HUDEP-2 (cell line): ENCODE measurements around the gene ARHGAP35.
"Not testable (repeated sequence)": the region's sequence is repeated elsewhere in the genome, so short reads cannot be mapped to it uniquely, and the experiment has no call there.

Experiments
- DNase-seq, 76 experiments: peaks; one replicate each; lab custom pipeline; 2025; ENCODE audit not compliant: unreplicated experiment in 76 of 76; lab: John Stamatoyannopoulos, UW

The ARHGAP35 gene

DNA sequence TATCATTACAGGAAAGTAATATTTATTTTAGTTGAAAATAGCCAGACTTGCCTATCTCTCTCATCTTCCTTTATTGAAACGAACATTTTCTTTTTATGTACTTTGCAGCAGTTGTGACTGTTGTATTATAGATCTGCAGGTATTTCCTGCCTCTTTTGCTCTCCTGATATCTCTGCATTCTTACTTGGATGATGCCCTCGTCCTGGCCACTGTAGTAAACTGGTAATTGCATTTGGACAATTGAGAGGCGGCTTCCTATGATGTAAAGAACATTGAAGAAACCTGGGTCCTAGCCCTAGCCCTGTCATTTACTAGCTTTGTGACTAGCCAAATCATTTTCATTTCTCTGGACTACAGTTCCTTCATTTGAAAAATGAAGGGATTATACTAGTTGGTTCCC, 6.4 kb downstream of the ARHGAP35 start:
- no peak for DNase-seq

DNA sequence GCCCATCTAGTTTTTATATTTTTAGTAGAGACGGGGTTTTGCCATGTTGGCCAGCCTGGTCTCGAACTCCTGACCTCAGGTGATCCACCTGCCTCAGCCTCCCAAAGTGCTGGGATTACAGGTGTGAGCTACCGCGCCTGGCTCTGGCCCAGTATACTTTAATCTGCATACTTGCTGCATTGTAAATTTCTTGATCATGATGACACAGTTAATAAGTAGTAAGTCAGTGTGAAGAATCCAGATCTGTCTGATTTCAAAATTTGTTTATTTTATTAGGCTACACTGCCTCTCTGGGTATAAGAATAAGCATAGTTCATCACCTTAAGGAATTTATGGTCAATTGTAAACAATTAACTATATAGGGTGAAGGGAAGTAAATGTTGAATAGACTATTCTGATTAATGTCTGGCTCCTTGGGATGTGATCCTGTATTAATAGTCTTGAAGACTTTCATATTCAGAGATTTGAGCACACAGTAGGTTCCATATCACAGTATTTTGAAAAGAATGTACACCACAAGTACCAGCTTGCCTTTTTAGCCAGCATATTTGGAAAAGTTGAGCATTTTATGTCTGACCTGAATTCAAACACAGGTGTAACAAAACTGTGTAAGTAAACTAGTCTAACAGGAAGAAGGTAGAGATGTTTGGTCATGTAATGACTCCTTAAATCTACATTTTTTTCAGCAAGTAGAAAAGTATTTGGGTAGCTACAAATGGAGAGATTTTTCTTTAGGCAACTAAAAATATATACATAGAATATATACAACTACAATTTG, 7.4 kb downstream of the ARHGAP35 start:
- no peak for DNase-seq

DNA sequence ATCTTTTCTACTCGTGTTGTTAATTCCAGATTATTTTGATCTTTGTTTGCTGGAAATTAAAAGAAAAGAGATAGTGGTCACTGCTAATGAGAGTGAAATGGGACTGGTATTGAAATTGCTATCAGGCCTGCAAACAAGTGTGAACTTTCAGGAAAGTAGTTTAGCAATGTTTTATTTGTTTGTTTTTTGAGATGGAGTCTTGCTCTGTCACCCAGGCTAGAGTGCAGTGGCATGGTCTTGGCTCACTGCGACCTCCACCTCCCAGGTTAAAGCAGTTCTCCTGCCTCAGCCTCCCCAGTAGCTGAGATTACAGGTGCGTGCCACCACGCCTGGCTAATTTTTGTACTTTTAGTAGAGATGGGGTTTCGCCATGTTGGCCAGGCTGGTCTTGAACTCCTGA, 10.4 kb downstream of the ARHGAP35 start:
- not testable (repeated sequence) for DNase-seq

DNA sequence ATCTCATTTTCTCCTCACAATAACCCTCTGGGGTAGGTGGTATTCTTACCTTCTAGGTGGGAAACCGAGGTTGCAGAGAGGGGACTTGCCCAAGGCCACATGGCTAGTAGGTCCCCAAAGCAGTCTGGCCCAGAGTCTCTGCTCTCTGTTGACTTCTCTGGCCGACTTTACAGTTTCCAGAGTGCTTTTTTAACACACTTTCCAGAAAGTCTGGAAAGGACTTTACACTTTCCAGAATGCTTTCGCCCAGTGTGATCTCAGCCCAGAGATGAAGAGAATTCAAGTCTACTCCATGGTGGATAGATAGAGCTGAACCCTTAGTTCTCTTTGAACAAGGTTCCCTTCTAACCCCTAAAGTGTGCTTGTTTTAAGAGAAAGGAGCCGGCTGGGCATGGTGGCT, 12.2 kb downstream of the ARHGAP35 start:
- DNase-seq = no peak

DNA sequence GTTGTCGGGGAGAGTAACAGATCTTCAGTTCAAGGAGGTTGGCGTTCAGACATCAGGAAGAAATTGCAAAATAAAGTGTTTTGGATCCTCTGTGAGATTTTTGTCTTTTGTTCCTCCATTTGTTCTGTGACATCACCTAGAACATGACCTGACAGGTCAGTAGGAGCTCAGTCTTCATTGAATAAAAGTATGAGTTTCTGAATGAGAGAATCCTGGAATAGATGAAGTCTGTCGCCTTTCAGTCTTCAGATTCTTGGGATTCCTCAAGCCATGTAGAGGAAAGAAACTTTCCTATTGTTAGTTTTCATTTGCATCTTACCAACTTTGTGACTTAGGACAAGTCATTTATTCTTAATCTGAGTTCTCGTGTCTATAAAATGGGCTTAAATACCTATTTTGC, 14.4 kb downstream of the ARHGAP35 start:
- no peak for DNase-seq

DNA sequence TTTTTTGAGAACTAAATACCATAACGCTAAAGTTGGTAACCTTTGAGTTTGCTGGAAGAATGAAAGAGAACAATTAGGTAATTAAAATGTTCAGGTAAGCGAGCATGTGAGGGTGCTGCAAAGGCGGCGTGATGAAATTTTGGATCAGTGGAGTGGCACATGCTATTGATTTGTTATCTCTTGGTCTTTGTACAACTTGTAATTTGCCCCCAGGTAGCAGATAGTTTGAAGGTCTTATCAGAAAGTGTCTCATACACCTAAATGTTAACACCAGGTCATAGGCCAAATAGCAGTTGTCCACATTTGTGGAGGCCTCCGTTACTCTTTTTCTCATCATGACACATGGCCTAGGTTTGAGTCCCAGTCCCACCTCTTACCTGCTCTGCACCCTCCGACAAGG, 14.9 kb downstream of the ARHGAP35 start:
- no peak for DNase-seq

DNA sequence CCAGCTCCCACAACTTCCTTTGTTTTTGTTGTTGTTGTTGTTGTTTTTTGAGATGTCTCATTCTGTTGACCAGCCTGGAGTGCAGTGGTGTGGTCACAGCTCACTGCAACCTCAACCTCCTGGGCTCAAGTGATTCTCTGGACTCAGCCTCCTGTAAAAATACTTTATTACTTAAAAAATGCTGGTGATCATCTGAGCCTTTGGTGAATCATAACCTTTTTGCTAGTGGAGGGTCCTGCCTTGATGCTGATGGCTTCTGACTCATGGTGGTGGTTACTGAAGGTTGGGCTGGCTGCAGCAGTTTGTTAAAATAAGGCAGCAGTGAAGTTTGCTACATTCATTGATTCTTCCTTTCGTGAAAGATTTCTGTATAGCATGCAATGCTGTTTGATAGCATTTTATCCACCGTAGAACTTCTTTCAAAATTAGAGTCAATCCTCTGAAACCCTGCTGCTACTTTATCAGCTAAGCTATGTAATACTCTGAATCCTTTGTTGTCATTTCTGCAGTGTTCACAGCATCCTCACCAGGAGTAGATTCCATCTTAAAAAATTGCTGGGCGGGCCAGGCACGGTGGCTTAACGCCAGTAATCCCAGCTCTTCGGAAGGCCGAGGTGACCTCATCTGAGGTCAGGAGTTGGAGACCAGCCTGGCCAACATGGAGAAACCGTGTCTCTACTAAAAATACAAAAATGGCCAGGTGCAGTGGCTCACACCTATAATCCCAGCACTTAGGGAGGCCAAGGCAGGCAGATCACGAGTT, 18.0 kb downstream of the ARHGAP35 start:
- DNase-seq = no peak

DNA sequence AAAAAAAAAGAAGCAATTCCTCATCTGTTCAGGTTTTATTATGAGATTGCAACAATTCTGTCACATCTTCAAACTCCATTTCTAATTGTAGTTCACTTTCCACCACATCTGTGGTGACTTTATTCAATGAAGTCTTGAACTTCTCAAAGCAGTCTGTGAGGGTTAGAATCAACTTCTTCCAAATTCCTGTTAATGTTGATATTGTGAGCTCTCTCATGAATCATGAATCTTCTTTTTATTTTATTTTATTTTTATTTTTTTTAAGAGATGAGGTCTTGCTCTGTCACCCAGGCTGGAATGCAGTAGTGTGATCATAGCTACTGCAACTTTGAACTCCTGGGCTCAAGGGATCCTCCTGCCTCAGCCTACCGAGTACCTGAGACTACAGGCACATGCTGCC, 19.6 kb downstream of the ARHGAP35 start:
- DNase-seq = no peak

DNA sequence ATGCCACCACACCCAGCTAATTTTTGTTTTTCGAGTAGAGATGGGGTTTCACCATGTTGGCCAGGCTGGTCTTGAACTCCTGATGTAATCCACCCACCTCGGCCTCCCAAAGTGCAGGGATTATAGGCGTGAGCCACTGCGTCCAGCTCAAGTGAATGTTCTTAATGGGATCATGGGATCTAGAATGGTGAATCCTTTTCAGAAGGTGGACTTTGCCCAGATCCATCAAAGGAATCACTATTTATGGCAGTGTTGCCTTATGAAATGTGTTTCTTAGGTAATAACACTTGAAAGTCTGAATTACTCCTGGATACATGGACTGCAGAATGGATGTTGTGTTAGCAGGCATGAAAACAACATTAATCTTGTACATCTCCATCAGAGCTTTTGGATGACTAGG, 20.3 kb downstream of the ARHGAP35 start:
- DNase-seq = no peak

DNA sequence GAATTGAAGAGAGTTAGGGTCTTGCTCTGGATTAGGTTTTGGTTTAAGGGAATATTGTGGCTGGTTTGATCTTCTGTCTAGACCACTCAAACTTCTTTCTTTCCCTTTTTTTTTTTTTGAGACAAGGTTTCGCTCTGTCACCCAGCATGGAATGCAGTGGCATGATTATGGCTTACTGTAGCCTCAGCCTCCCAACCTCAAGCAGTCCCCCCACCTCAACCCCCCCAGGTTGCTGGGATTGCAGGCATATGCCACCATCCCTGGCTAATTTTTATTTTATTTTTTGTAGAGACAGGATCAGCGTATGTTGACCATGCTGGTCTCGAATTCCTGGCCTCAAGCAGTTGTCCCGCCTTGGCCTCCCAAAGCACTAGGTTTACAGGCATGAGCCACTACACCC, 21.2 kb downstream of the ARHGAP35 start:
- DNase-seq = no peak

DNA sequence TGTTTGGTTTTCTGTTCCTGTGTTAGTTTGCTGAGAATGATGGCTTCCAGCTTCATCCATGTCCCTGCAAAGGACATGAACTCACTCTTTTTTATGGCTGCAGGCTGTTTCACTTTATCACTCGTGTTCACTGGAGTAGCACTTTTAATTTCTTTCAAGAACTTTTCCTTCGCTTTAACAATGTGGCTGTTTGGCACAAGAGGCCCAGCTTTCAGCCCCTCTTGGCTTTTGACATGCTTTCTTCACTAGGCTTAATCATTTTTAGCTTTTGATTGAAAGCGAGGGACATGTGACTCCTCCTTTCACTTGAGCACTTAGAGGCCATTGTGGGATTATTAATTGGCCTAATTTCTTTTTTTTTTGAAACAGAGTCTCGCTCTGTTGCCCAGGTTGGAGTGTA, 22.0 kb downstream of the ARHGAP35 start:
- not testable (repeated sequence) for DNase-seq

DNA sequence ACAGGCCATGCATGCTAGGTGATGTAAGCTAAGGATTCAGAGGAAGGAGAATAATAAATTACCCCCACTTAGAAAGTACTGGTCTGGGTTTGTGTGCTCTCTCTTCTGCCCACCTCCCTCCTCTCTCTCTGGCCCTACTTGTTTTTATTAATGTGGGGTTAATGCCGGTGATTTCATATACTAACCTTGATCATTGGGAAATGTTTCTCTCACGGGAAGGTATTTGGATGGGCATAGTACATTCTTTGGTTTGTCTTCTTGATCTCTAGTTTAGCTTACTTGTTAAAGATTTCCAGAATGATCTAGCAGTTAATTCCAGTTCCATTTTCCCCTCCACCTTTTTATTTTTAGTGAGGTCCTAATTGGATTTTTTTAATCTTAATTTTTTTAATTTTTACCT, 24.6 kb downstream of the ARHGAP35 start:
- no peak for DNase-seq

DNA sequence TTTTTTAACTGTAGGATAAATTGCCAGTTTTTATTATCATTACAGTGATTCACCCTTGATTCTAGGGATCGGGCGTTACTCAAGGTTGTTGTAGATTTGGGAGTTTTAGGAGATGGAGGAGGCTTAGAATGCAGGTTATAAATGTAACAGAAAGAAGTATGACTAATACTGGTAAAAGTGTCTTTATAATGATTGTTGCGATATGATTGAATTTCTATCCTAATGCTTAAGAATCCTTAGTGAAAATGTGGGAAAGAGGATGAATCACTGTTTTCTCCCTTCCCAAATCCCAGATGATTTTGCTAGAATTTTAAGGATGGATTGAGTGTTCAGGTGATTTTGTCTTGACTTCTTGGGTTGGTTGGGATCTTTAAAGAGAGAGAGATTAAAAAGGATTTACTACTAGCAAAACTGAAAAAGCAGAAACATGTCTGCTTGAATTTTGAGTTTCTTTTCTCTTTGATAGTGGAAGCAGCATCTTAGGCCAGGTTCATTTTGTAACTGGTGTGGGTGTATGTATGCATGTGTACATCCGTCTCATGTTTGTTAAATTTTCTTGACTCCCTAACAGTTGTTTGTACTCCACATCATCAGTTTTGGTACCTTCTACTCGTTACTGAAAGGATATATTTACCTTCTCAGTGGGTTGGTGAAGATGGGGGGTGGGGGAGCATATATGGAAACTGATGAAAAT, 25.9 kb downstream of the ARHGAP35 start:
- no peak for DNase-seq

DNA sequence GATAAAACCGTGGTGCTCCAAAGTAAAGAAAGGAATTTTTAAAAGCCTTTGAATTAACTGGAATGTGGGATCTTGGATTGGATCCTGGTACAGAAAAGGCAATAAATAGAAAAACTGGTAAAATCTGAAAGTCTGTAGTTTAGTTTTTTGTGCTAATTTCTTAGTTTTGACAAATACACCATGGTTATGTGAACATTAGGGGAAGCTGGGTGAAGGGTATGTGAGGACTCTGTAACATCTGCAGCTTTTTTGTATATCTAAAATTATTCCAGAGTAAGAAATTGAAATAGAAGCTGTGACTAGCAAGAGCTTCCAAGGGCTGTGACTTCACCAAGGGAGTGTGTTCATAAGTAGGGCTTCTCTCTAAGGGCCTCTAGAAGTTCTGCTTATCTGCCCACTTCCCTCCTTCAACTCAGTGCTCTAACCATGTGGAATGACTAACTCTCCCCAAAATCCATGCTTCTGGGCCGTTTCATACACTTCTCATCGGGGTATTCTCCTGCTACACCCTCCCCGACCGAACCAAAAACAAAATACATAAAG, 26.5 kb downstream of the ARHGAP35 start:
- no peak for DNase-seq

DNA sequence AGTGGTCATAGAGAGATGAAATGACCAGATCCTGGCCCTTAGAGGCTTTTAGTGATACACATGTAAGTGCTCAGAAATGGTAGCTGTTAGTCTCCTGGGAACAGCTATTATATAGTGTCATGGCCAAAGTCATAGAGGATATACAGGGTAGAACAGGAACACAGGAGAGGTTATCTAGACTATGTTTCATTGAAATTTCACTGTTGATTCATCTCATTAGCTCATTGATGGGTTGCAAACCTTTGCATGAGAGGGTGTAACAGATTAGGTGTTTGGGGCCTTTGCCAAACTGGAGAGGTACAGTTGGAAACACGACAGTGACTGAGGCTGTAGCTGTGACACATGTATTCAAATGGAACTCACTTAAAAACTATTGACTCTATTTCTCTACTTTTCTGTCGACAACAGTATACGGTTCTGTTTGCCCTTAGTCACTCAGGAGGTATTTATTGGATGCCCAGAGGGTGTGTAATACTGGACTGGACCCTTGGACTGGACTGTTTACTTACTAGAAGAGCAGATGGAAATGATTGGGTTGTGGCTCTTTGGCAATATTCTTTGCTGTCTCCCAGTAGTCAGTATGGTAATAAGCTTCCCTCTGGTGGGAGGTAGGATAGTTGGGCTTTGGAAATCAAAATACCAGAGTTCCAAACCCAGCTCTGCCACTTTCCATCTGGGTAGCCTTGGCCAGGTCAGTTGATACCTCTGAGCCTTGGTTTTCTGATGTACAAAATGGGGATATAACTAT, 29.8 kb downstream of the ARHGAP35 start:
- no peak for DNase-seq

DNA sequence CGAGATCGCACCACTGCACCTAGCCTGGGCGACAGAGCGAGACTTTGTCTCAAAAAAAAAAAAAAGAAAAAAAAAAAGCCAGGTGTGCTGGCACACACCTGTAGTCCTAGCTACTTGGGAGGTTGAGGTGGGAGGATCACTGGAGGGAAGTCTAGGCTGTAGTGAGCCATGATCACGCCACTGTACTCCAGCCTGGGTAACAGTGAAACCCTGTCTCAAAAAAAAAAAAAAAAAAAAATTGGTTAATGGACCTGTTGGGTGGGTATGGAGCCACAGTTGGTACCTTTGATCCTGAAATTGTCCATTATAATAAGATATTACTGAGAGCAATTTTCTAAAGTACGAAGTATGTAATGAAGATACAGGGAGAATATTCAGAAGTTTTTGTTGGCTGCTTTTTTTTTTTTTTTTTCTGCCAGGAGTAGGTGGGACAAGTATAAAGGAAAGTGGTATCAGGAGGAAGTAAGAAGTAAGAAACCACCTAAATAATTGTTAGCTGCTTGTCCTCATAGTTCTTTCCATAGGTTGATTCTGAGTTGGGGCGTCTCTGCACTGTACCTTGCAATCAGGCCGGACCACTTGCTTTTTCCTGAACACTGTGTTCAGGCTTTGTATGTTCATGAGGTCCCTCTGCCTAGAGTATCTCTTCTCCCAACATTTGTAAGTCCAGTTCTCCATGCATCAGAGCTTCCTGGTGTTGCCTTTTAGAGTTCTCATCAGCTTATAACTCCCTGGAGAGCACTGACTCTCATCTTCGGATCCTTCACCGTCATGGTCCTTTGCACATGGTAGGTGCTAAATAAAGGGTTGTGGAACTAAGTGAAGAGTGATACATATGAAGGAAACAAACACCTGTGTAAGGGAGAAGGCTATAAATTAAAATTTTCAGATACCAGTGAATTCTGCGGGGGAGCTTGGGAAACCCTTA, 31.7 kb downstream of the ARHGAP35 start:
- DNase-seq = no peak

DNA sequence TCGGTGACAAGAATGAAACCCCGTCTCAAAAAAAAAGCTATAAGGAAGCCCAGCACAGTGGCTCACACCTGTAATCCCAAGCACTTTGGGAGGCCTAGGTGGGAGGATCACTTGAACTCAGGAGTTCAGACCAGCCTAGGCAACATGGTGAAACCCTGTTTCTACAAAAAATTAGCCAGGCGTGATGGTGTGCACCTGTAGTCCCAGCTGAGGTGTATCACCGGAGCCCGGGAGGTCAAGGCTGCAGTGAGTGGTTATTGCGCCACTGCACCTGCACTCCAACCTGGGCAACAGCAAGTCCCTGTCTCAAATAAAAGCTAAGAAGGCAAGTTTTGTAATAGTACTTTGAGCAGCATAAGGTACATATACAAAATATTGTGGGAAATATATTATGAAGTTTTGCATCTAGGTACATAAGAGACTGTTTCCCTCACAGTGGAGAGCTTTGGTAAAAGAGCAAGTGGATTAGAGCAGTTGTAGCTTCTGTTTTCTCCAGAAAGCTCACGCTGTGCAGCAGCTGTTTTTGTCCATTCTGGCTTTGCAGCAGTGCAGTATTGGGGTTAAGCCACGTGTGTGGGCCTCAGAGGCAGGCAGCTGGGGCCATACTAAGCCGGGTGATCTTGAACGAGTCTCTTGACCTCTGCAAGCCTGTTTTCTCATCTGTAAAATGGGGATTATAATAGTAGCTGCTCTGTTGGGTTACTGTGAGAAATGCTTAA, 35.4 kb downstream of the ARHGAP35 start:
- no peak for DNase-seq

DNA sequence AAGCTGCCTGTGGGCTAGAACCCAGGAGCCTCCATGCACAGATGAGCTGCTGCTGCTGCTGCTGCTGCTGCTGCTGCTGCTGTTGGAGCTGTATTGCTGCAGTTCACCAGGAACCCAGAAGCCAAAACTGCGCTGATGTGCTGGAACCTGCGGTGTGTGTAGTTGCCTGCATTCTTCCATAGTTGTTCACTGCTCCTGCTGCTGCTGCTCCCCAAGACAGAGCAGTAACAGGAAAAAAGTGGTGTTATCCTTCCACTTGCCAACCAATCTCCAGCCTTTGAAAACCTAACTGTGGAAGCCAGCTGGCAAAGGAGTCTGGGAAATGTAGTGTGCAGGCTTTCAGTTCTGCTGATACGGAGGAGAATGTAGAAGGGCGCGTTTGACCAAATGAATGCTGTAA, 37.9 kb downstream of the ARHGAP35 start:
- DNase-seq = peak in 1 of 76 experiments; percentile 25

DNA sequence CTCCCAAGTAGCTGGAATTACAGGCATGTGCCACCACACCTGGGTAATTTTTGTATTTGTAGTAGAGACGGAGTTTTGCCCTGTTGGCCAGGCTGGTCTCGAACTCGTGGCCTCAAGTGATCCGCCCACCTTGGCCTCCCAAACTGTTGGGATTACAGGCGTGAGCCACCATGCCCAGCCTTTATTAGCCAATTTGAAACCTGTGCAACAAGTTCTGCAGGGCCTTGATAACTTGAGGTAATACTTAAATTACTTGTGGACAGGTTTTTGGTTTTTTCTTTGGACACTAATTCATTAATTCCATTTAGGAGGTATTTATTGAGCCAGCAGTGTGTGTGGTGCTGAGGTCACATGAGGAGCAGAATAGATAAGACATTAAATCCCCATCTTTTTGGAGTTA, 39.5 kb downstream of the ARHGAP35 start:
- no peak for DNase-seq
